Hepatocyte (in vitro differentiated cells): ENCODE results near the gene BOLA1. TPM values are rescaled to one million over a fixed set of nuclear protein-coding genes. Genes with fewer than 3 reads are reported as not detected.
A peak's percentile ranks its signal among the peaks of the same experiment; 100 is the strongest.

Experiments used
- DNase-seq: peaks from one replicate; pipeline ENCODE4 v3.0.0-alpha.2; 2016; ENCODE audit warnings: low spot score
- H2AFZ ChIP-seq: fragments of 200-600 bp; sonication (generic); 2 replicates; pipeline ENCODE4 v1.6.0; 2016; ENCODE audit warnings: antibody characterized with exemption, mild to moderate bottlenecking
- H3K27ac ChIP-seq: fragments of 200-600 bp; sonication (generic); 2 replicates; pipeline ENCODE4 v1.5.1; 2016; ENCODE audit warnings: mild to moderate bottlenecking
- H3K27me3 ChIP-seq: fragments of 200-600 bp; sonication (generic); 2 replicates; pipeline ENCODE4 v1.6.1; 2016
- H3K36me3 ChIP-seq: fragments of 200-600 bp; sonication (generic); replicated peaks from 2 replicates; pipeline ENCODE4 v1.5.1; 2016; ENCODE audit warnings: low read depth; ENCODE audit not compliant: insufficient read depth
- H3K4me1 ChIP-seq: fragments of 200-600 bp; sonication (generic); 2 replicates; pipeline ENCODE4 v1.5.1; 2016; ENCODE audit warnings: mild to moderate bottlenecking, moderate library complexity; ENCODE audit not compliant: insufficient read depth
- H3K4me2 ChIP-seq: fragments of 200-600 bp; sonication (generic); 2 replicates; pipeline ENCODE4 v1.6.0; 2016
- H3K4me3 ChIP-seq: fragments of 200-600 bp; sonication (generic); 2 replicates; pipeline ENCODE4 v1.5.1; 2016; ENCODE audit warnings: mild to moderate bottlenecking
- H3K79me2 ChIP-seq: fragments of 200-600 bp; sonication (generic); 2 replicates; pipeline ENCODE4 v1.6.0; 2017; ENCODE audit warnings: mild to moderate bottlenecking
- H3K9me2 ChIP-seq: fragments of 200-600 bp; sonication (generic); replicated peaks from 2 replicates; pipeline ENCODE4 v1.6.0; 2017; ENCODE audit warnings: mild to moderate bottlenecking; ENCODE audit not compliant: insufficient read depth
- H3K9me3 ChIP-seq: fragments of 200-600 bp; sonication (generic); 2 replicates; pipeline ENCODE4 v1.5.1; 2016; ENCODE audit warnings: low read depth, mild to moderate bottlenecking
- H4K20me1 ChIP-seq: fragments of 200-600 bp; sonication (generic); 2 replicates; pipeline ENCODE4 v1.6.0; 2016; ENCODE audit warnings: mild to moderate bottlenecking; ENCODE audit not compliant: insufficient read depth, poor library complexity, severe bottlenecking
- CTCF ChIP-seq: fragments of 200-600 bp; sonication (generic); IDR thresholded peaks from 2 replicates; pipeline ENCODE4 v1.5.1; 2016; ENCODE audit warnings: antibody characterized with exemption, mild to moderate bottlenecking; ENCODE audit not compliant: poor library complexity
- EZH2 ChIP-seq: fragments of 200-600 bp; sonication (generic); IDR thresholded peaks from 2 replicates; pipeline ENCODE4 v1.6.1; 2016; ENCODE audit warnings: antibody characterized with exemption, mild to moderate bottlenecking, borderline replicate concordance
- EZH2phosphoT487 ChIP-seq: fragments of 200-600 bp; sonication (generic); IDR thresholded peaks from one replicate; pipeline ENCODE4 v1.6.1; 2018; ENCODE audit warnings: antibody characterized with exemption, mild to moderate bottlenecking, low read depth, moderate library complexity; ENCODE audit not compliant: unreplicated experiment, severe bottlenecking
- WGBS: methylation state at CpG from one replicate; pipeline ENCODE4 v1.1.6; 2016; ENCODE audit warnings: low lambda C conversion rate; ENCODE audit errors: missing lambda C conversion rate; 5-methylcytosine and 5-hydroxymethylcytosine counted together
- polyA plus RNA-seq: library from polyadenylated mRNA; unstranded; fragments of >200 nt; fragmentation: Nextera tagmentation; extraction: Ambion mirVana; gene quantifications from 2 replicates; pipeline ENCODE4 v1.2.1, GENCODE V29; 2016
- total RNA-seq: library from RNA; depleted of rRNA; stranded (reverse); fragments of >200 nt; gene quantifications from 2 replicates; pipeline ENCODE4 v1.2.3, GENCODE V29; 2014

The BOLA1 gene
- total and polyA plus RNA-seq, 2 experiments from 2014 or later, result 16.1 to 19.0 TPM

GRCh38 chr1:149888247-149888998, 10.9 kb upstream of the BOLA1 start:
- DNase-seq, result peak; percentile 93
- TF ChIP-seq EZH2 (no peak), EZH2phosphoT487 (no peak), CTCF (peak; percentile 61)
- Histone ChIP-seq H3K4me2 (peak overlapping the region; percentile 73), H3K4me3 (peak overlapping the region; percentile 35), H2AFZ (peak overlapping the region; percentile 61), H4K20me1 (peaks cover 25% of the 10 kb centered on the region), H3K27ac (peak overlapping the region; percentile 98), H3K27me3 (no peaks in the 10 kb centered on the region), H3K36me3 (no peaks in the 10 kb centered on the region), H3K9me3 (no peaks in the 10 kb centered on the region), H3K79me2 (peaks cover 21% of the 10 kb centered on the region), H3K9me2 (no peaks in the 10 kb centered on the region), H3K4me1 (peaks cover 14% of the 10 kb centered on the region)
- 3% methylated on average over 28 of the region's 28 CpGs for WGBS

GRCh38 chr1:149888999-149889289, 10.4 kb upstream of the BOLA1 start:
- peak overlapping the region; percentile 35 for H3K4me3 ChIP-seq

GRCh38 chr1:149896575-149896974, 2.8 kb upstream of the BOLA1 start:
- H2AFZ ChIP-seq, result no peak overlapping the region
- no peak overlapping the region for H3K4me3 ChIP-seq
- H3K27me3 ChIP-seq, result no peaks in the 10 kb centered on the region
- no peaks in the 10 kb centered on the region for H3K36me3 ChIP-seq
- peaks cover 4% of the 10 kb centered on the region for H3K79me2 ChIP-seq
- no peaks in the 10 kb centered on the region for H3K9me3 ChIP-seq
- H3K4me1 ChIP-seq, result no peaks in the 10 kb centered on the region
- no peak overlapping the region for H3K27ac ChIP-seq
- 95% methylated on average over 4 of the region's 4 CpGs for WGBS
- no peak for DNase-seq
- no peaks in the 10 kb centered on the region for H3K9me2 ChIP-seq
- no peak overlapping the region for H3K4me2 ChIP-seq
- TF ChIP-seq EZH2 (no peak), EZH2phosphoT487 (no peak), CTCF (no peak)
- H4K20me1 ChIP-seq, result no peaks in the 10 kb centered on the region

More at GRCh38 chr1:149888999-149889289, 10.4 kb upstream of the BOLA1 start:
- DNase-seq, result peak; percentile 64
- H3K36me3 ChIP-seq, result no peaks in the 10 kb centered on the region
- H3K79me2 ChIP-seq, result peaks cover 16% of the 10 kb centered on the region
- peak overlapping the region; percentile 73 for H3K4me2 ChIP-seq
- peaks cover 20% of the 10 kb centered on the region for H4K20me1 ChIP-seq
- peak overlapping the region; percentile 98 for H3K27ac ChIP-seq
- no peaks in the 10 kb centered on the region for H3K9me2 ChIP-seq
- peaks cover 13% of the 10 kb centered on the region for H3K4me1 ChIP-seq
- H3K27me3 ChIP-seq, result no peaks in the 10 kb centered on the region
- no peaks in the 10 kb centered on the region for H3K9me3 ChIP-seq
- 22% methylated on average over 6 of the region's 6 CpGs for WGBS
- no peak for TF ChIP-seq CTCF
- TF ChIP-seq EZH2phosphoT487, result no peak
- no peak for TF ChIP-seq EZH2
- peak overlapping the region; percentile 61 for H2AFZ ChIP-seq
